T-helper 1 cell treated with Interleukin-12 subunit alpha and Interleukin-12 subunit beta and Interleukin-4 antibody, amounts not matched to agents 30 μg/mL and 1 μg/mL, for 36 hours (primary cell): Measurements from ENCODE around the gene OR1I1.

ENCODE experiments used
- H3K27ac Mint-ChIP-seq: one replicate; pipeline ENCODE4 v1.8.0; 2021; ENCODE audit warnings: mild to moderate bottlenecking, mixed read lengths
- H3K27me3 Mint-ChIP-seq: one replicate; pipeline ENCODE4 v1.8.0; 2021; ENCODE audit warnings: low read depth, mixed read lengths
- H3K36me3 Mint-ChIP-seq: one replicate; pipeline ENCODE4 v1.8.0; 2021; ENCODE audit warnings: low read depth, mixed read lengths
- H3K4me1 Mint-ChIP-seq: one replicate; pipeline ENCODE4 v1.8.0; 2021; ENCODE audit warnings: low read depth, mixed read lengths
- H3K4me3 Mint-ChIP-seq: one replicate; pipeline ENCODE4 v1.8.0; 2021; ENCODE audit warnings: mild to moderate bottlenecking, moderate library complexity, mixed read lengths
- H3K9me3 Mint-ChIP-seq: one replicate; pipeline ENCODE4 v1.8.0; 2021; ENCODE audit warnings: mixed read lengths

OR1I1 gene

DNA sequence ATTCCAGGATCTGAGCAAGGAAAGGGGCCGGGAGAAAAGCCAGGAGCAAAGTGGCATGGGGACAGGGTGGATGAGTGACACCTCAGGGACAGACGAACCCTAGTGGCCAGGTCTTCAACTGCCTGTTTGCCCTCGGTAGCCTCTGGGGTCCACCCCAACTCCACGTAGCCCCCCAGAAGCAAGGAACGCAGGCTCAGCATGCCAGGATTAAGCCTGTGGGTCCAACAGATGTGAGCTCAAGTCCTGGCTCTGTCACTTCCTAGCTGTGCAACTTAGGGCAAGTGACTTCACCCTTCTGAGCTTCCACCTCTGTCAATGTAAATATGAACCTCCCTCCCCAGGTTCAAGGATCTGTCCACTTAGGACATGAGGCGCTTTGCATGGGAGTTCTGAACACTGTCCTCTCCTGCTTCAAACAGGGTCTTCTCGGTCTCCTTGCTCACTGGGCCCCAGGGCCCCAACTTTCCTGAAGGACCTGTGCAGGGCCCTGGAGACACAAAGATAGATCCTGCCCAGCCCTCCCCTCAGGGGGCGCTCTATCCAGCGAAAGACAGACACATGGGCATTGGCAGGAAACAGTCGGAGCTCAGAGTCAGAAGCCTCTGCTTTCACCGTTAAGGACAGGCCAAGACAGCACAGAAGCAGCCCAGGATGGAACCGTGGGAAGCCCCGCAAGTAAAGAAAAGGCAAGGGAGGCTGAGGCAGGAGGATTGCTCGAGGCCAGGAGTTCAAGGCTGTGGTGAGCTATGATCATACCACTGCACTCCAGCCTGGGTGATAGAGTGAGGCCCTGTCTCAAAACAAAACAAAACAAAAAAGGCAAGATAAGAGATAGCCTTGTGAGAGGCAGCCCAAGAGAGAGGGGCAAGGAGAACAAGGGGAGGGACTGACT lies 38.4 kb downstream of the OR1I1 start:
- H3K4me1 Mint-ChIP-seq: peaks cover 11% of the 10 kb centered on the region
- no peak overlapping the region for H3K4me3 Mint-ChIP-seq

GRCh38 chr19:15122331-15123030 lies 40.5 kb downstream of the OR1I1 start:
- H3K36me3 Mint-ChIP-seq: peaks cover 40% of the 10 kb centered on the region
- no peak overlapping the region for H3K27ac Mint-ChIP-seq
- H3K4me3 Mint-ChIP-seq: no peak overlapping the region
- H3K4me1 Mint-ChIP-seq: peaks cover 14% of the 10 kb centered on the region
- no peaks in the 10 kb centered on the region for H3K27me3 Mint-ChIP-seq
- H3K9me3 Mint-ChIP-seq: no peaks in the 10 kb centered on the region

More for the DNA sequence above, 38.4 kb downstream of the OR1I1 start:
- H3K9me3 Mint-ChIP-seq: no peaks in the 10 kb centered on the region
- no peaks in the 10 kb centered on the region for H3K27me3 Mint-ChIP-seq
- H3K27ac Mint-ChIP-seq: no peak overlapping the region
- peaks cover 44% of the 10 kb centered on the region for H3K36me3 Mint-ChIP-seq

GRCh38 chr19:15123031-15123890 lies 41.2 kb downstream of the OR1I1 start:
- H3K9me3 Mint-ChIP-seq: no peaks in the 10 kb centered on the region
- peaks cover 14% of the 10 kb centered on the region for H3K4me1 Mint-ChIP-seq
- peaks cover 36% of the 10 kb centered on the region for H3K36me3 Mint-ChIP-seq
- no peaks in the 10 kb centered on the region for H3K27me3 Mint-ChIP-seq
- no peak overlapping the region for H3K27ac Mint-ChIP-seq
- no peak overlapping the region for H3K4me3 Mint-ChIP-seq

- Mint-ChIP-seq H3K4me1 (peaks cover 15% of the 10 kb centered on the region), H3K27me3 (no peaks in the 10 kb centered on the region), H3K4me3 (peak overlapping the region; percentile 94), H3K9me3 (no peaks in the 10 kb centered on the region), H3K27ac (peak overlapping the region; percentile 96), H3K36me3 (peaks cover 29% of the 10 kb centered on the region)
These were observed 41.9 kb downstream of the OR1I1 start for GRCh38 chr19:15123900-15124299.

DNA sequence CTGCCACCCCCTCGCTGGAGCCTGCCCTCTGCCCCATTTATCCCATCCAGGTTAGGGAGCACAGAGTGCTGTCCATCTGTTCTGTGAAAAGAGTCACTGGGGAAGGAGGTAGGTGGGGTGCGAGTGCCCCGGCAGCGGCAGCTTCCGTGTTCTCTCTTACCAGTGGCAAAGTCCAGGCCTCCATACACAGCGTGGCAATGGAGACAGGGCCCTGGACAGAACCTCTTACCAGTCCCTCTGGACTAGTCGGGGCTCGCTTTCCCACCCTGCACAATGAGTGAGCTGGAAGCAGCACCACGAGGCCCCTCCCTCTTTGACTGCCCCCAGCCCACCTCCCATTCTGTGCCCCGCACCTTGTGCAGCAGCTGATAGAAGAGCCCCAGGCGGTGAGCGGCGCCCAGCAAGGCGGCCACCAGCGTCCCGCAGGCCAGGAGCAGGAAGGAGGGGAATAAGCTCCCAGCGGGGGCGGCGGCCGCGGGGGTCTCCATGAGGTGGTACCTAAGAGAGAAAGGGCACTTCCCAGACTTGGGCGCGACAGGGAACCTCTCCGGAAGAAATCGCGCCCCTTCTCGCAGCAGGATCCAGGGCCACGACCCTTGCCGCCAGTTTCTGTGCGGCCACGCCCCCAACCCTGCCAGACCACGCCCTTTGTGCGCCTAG lies 42.7 kb downstream of the OR1I1 start:
- Mint-ChIP-seq H3K27ac (peak overlapping the region; percentile 96), H3K27me3 (no peaks in the 10 kb centered on the region), H3K4me1 (peaks cover 20% of the 10 kb centered on the region), H3K4me3 (peak overlapping the region; percentile 94), H3K36me3 (peaks cover 24% of the 10 kb centered on the region), H3K9me3 (no peaks in the 10 kb centered on the region)

DNA sequence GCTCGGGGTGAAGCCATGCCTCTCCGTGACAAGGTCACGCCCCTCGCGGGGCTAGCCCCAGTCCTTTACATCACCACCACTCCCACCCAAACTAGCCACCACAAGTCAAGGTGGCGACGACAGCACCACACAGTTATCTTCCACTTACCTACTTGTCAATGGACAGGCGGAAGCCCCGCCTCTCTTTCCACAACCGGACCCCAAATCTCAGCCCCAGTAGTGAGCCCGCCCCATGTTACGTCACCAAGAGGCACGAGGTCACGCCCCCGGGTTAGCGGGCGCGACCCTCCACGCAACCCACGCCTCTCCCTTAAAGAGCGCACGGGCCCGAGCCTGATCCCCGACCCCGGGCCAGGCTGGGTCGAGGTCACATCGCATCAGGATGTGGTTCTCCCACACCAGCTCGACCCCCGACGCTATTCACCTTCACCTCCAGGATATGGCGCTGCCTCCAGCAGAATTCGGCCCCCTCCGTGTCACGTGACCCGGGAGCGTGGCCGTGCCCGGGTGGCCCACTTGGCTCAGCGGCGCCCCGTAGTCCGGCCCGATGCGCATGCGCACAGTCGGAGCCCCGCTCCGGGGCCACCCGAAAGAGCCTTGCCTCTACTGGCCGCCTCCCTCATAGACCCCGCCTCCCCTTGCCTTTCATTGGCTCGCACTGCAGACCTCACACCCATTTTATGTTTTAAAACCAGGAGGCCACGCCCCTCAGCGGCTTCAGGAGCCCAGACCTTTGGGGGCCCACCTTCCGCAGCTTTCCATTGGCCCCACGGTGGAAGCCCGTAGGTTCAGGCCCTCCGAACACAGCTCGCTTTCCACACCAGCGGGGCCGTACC lies 43.4 kb downstream of the OR1I1 start:
- no peaks in the 10 kb centered on the region for H3K27me3 Mint-ChIP-seq
- peak overlapping the region; percentile 96 for H3K27ac Mint-ChIP-seq
- peaks cover 28% of the 10 kb centered on the region for H3K4me1 Mint-ChIP-seq
- H3K4me3 Mint-ChIP-seq: peak overlapping the region; percentile 94
- no peaks in the 10 kb centered on the region for H3K9me3 Mint-ChIP-seq
- H3K36me3 Mint-ChIP-seq: peaks cover 19% of the 10 kb centered on the region

GRCh38 chr19:15126131-15126910 lies 44.3 kb downstream of the OR1I1 start:
- Mint-ChIP-seq H3K36me3 (peaks cover 10% of the 10 kb centered on the region), H3K4me1 (peaks cover 27% of the 10 kb centered on the region), H3K9me3 (no peaks in the 10 kb centered on the region), H3K27me3 (no peaks in the 10 kb centered on the region), H3K27ac (no peak overlapping the region), H3K4me3 (no peak overlapping the region)

DNA sequence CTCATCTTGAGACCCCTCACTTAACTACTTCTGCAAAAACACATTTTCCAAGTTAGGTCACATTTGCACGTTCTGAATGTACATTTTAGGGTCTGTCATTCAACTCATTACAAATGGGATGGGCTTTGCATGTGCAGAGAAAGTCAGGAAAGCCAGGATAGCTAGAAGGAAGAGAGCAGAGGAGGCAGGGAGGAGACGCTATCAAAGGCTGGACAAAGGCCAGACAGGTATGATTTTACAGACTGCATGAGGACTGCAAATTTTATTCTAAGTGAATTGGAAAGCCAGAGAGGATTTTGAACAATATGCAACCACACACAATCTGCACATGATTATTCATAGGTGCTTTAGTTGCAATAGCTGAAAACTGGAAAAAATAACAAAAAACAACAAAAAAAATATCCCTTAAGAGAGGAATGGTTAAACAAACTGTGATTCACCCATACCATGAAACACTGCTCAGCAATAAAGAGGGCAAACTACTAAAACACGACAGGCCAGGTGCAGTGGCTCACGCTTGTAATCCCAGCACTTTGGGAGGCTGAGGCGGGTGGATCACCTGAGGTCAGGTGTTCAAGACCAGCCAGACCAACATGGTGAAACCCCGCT lies 46.3 kb downstream of the OR1I1 start:
- Mint-ChIP-seq H3K36me3 (no peaks in the 10 kb centered on the region), H3K4me3 (no peak overlapping the region), H3K9me3 (no peaks in the 10 kb centered on the region), H3K4me1 (peaks cover 27% of the 10 kb centered on the region), H3K27me3 (no peaks in the 10 kb centered on the region), H3K27ac (peak overlapping the region; percentile 11)

DNA sequence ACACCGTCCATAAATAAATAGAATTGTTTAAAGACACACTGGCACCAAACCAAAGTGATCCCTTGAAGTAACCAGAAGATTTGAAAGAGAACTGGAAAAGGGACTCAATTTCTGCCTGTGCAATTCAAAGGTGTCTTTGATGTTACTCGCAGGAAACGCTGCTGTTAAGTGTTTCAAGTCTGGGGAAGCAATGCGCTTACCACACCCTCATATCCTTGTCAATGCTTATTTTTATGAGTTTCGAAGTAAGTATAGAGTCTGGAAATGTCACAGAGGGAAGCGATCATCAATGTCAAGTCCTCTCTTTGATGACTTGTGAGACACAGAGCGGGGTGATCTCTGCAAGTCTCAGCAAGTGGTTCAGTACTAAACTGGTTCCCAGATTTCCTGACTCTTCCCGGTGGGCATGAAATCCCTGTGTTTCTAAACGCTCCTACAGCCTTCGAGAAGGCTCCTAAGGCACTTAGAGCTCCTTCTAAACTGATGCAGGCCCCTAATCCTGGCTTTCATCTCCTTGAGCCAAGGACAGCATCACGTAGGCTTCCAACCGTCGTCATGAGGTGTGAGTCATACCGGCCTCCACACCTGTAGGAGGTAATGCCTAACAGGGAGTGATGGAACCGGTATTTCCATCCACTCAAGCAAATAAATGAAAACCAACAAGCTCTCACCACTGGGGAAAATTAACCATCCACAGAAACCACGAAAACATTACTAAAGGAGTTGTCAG lies 48.0 kb downstream of the OR1I1 start:
- no peaks in the 10 kb centered on the region for H3K9me3 Mint-ChIP-seq

GRCh38 chr19:15136234-15136954 lies 54.4 kb downstream of the OR1I1 start:
- H3K27me3 Mint-ChIP-seq: no peaks in the 10 kb centered on the region

More for the DNA sequence above, 48.0 kb downstream of the OR1I1 start:
- no peak overlapping the region for H3K4me3 Mint-ChIP-seq
- H3K27me3 Mint-ChIP-seq: no peaks in the 10 kb centered on the region
- H3K27ac Mint-ChIP-seq: peak overlapping the region; percentile 67
- peaks cover 19% of the 10 kb centered on the region for H3K4me1 Mint-ChIP-seq
- no peaks in the 10 kb centered on the region for H3K36me3 Mint-ChIP-seq

GRCh38 chr19:15137777-15138176 lies 55.8 kb downstream of the OR1I1 start:
- Mint-ChIP-seq H3K4me1 (no peaks in the 10 kb centered on the region), H3K27me3 (peaks cover 3% of the 10 kb centered on the region), H3K27ac (no peak overlapping the region), H3K9me3 (peaks cover 18% of the 10 kb centered on the region), H3K36me3 (no peaks in the 10 kb centered on the region), H3K4me3 (no peak overlapping the region)

More at GRCh38 chr19:15136234-15136954, 54.4 kb downstream of the OR1I1 start:
- Mint-ChIP-seq H3K4me1 (no peaks in the 10 kb centered on the region), H3K36me3 (no peaks in the 10 kb centered on the region), H3K4me3 (no peak overlapping the region), H3K27ac (no peak overlapping the region), H3K9me3 (peaks cover 18% of the 10 kb centered on the region)
